ENCODE data around the gene OCA2.

DNA sequence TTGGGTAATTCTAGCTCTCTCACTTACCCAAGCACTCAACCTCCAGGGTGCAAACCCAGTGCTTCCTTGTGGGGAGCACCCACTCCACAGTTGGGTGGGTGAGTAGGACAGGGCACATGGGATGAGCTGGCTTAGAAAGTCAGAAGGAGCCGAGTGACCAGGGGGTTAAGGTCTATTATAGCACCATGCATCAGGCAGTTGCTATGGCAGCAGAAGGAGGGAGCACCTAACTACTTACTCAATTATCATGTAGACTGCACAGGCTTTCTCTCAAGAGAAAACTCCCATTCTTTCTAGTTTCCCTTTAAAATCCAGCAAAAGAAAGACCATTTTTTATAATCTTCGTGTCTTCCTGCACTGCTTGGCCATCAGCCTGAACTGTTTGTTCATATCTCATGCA is 163.0 kb downstream of the OCA2 start:
- TF ChIP-seq EZH2 (IDR thresholded peaks at IDR 0.05; ENCODE audit: low read length): no peak
- TF ChIP-seq, protein P1, sequence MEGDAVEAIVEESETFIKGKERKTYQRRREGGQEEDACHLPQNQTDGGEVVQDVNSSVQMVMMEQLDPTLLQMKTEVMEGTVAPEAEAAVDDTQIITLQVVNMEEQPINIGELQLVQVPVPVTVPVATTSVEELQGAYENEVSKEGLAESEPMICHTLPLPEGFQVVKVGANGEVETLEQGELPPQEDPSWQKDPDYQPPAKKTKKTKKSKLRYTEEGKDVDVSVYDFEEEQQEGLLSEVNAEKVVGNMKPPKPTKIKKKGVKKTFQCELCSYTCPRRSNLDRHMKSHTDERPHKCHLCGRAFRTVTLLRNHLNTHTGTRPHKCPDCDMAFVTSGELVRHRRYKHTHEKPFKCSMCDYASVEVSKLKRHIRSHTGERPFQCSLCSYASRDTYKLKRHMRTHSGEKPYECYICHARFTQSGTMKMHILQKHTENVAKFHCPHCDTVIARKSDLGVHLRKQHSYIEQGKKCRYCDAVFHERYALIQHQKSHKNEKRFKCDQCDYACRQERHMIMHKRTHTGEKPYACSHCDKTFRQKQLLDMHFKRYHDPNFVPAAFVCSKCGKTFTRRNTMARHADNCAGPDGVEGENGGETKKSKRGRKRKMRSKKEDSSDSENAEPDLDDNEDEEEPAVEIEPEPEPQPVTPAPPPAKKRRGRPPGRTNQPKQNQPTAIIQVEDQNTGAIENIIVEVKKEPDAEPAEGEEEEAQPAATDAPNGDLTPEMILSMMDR (optimal IDR thresholded peaks at IDR 0.05 in 1 of 3, IDR thresholded peaks at IDR 0.05 in 1 of 3, conservative IDR thresholded peaks at IDR 0.05 in 1 of 3; ENCODE audit: extremely low read depth in 1 of 3, insufficient read depth in 2 of 3, low read length in 3 of 3): no peak
